GM19238 (cell line): Measurements from ENCODE around the gene GPR107.

ENCODE experiments used
- DNase-seq: peaks from one replicate; pipeline ENCODE4 v3.0.0; 2011; ENCODE audit warnings: low spot score; ENCODE audit not compliant: insufficient read length

The GPR107 gene

DNA sequence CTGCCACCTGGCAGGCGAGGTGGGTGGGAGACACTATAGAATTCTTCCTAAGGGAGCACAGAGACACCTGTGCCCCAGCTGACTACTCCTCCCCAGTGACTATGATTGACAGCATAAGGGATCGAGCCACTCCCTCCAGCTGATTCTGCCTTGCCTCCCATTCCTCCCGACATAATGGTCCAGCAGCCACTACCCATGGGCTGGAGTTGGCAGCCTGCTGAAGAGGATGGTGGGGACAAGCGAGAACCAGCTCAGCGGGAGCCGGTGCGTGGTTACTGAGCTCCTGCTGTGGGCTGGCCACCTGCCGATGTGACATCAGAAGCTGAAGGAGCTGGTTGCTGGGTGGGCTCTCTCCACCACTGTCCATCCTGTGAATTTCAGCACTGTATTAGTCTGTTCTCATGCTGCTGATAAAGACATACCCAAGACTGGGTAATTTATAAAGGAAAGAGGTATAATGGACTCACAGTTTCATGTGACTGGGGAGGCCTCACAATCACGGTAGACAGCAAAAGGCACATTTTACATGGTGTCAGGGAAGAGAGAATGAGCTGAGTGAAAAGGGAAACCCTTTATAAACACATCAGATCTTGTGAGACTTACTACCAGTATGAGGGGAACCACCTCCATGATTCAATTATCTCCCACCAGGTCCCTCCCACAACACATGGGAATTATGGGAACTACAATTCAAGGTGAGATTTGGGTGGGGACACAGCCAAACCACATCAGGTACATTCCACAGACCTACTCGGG is 106.4 kb downstream of the GPR107 start:
- no peak for DNase-seq

GRCh38 chr9:130160862-130161470 is 107.3 kb downstream of the GPR107 start:
- DNase-seq = no peak

DNA sequence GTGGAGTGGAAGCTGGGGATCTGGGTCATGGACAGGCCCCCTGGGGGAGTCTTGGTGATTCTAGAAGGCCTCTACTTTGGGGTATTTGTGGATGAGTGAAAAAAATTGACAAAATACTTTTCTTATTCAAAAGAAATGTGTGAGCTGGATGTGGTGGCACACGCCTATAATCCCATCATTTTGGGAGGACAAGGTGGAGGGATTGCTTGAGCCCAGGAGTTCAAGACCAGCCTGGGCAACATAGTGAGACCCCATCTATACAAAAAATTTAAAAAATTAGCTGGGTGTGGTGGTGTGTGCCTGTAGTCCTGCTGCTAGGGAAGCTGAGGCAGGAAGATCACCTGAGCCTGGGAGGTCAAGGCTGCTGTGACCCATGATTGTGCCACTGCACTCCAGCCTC is 111.9 kb downstream of the GPR107 start:
- no peak for DNase-seq

DNA sequence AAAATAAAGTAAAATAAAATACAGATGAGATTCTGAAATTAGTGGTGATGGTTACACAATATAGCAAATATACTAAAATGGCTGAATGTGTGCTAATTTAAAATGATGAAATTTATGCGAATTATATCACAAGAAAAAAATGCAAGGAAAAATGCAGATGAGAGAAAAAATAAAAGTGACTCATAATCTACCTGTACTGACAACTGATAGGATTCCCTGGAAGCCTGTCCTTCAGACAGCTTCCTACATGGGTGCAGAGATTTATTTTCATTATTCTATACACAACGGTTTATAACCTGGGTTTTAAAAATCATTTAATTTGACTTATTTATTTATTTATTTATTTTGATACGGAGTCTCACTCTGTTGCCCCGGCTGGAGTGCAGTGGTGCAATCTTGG is 112.7 kb downstream of the GPR107 start:
- DNase-seq = no peak

- DNase-seq = no peak
Measured at GRCh38 chr9:130167927-130168326, 114.2 kb downstream of the GPR107 start.

DNA sequence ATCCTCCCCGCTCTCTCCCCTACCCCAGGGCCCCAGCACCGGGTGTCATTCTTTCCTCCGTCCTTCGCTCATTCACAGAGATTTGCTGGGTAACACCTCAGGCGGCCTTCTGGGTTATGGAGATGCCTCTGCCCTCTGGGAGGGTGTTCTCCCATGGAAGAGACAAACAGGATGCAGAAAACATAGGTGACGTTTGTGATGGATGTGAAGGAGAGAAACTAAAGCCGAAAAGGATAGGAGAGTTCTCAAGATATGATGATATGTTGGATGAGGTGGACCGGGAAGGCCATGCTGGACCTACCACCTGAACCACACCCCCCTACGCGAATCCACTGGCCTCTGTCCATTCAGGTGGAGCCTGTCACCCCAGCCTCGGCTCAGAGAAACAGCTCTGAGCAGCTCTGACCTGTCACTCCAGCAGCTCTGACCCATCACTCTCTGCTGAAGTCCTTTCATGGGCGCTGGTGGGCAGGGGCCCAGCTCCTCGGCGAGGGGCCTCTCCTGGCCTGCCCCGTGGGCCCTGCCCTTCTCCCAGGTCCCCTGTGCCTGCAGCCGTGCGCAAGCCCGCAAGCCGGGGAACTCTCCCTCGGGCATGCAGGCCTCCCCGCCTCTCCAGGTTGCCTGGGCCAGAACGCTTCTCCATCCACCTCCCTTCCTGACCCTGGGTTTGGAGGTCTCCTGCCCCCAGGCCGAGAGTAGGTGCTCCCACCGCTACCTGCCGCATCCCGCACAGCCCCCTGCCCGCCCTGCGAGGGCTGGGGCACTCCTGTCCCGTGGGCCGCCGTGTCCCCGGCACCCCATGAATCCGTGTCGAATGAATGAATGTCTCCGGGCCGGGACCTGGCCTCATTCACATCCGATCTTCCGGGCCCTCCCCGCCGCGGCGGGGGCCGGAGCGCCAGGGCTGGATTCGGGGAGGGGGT is 117.8 kb downstream of the GPR107 start:
- no peak for DNase-seq

- DNase-seq = peak; percentile 34
Measured at GRCh38 chr9:130172161-130172857, 118.6 kb downstream of the GPR107 start, which contains the start of gene NCS1. Gene NCS1, plus strand, starts transcription at chr9:130172404. Its CDS starts 260 bp downstream, at chr9:130172664.

DNA sequence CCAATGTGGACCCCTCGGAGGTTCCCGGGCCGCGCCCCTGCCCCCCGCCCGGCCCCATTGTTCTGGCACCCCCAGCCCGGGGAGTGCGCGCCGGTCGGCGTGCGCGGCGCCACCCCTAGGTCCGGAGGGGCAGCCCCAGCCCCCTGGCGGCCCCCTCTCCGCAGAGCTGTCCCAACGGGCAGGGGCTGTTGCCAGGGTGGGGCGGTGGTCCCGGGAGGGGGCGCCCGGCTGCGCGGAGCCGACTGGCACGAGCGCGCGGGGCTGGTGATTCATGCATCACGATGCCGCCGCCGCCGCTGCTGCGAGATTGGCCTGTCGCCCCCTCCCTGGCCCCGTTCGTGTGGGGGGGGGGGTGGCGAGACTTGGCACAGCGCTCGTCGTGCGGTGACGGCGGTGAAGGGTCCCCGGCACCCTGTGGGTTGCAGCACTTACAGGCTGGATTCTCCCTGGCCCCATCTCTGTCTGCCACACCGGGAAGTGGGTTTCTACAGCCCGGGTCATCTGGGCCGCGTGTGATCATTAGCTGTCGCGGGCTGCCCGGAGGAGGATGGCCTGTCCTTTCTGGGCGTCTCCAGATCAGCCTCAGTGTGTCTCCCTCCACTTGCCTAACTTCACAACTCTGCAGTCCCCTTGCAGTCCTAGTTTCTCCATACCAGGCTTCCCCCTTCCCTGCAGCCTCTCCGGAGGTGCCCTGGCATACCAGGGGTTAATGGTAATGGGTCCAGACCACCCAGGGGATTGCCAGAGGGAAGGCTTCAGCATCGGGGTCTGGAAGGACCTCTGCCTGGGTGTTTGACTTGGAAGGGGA is 119.4 kb downstream of the GPR107 start:
- no peak for DNase-seq

DNA sequence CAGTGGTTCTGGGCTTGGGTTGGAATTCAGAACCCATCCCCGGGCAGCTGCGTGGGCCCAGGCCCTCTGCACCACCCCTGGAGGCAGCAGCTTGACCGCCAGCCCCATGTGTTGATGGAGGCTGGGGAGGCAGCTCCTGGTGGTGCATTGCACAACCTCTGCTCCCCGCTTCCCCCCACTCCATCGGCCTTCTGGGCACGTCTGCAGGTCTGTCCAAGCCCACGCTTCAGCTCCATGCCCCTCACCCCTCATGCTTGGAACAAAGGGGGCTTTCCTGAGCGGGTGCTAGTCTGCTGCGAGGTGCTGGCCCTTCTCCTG is 119.9 kb downstream of the GPR107 start:
- DNase-seq = no peak

DNA sequence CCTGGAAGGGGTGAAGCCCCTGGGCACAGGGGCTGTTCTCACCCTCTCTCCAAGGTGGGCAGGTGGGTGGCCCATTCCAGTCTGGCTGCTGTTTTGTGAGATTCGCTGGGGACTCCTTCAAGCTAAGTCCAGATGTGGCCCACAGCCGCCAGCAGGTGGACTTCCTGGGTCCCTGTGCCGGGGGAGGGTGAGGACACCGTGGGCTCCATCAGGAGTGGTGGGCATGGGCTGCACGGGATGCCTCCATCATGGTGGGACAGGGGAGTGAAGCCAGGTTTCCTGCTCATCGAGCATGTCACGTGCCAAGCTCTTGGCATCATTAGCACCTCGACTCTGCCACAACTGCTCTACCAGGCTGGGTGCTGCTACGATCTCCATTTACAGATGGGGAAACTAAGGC is 120.3 kb downstream of the GPR107 start:
- DNase-seq = no peak

DNA sequence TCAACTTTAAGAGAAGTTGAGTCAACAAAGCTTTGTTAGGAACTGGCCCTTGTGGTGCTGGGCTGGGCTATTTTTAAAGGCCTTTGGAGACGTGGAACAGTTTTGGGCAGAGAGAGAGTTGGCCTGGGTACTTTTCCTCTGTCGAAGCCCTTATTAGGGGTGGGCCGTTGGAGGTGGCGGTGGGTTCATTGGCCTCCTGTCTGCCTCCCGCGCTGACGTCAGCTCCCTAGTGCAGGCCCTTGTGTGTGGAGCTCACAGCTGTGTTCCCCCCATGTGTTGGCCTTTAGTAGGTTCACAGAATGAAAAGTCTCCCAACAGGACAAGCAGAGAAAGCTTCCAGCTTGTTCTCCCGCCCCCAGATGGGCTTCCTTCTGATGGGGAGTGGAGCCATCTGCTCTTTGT is 121.2 kb downstream of the GPR107 start:
- DNase-seq = no peak

DNA sequence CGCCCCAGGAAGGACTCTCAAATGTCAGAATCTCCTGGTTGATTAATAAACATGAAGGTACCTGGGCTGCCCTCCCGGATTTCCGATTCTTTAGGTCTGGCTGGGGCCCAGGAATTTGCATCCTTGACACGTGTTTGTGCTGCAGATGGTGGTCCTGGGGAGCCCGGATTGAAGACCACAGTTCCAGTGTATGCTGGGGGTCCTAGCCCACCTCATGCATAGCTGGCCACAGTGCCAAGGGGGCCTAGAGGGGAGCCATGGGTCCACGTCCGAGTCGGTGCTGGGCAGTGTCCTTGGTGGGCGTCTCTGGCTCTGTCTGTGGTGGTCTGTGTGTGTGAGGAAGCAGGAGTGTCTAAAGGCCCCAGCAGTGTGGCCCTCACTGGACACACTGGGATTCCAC is 121.6 kb downstream of the GPR107 start:
- no peak for DNase-seq

DNA sequence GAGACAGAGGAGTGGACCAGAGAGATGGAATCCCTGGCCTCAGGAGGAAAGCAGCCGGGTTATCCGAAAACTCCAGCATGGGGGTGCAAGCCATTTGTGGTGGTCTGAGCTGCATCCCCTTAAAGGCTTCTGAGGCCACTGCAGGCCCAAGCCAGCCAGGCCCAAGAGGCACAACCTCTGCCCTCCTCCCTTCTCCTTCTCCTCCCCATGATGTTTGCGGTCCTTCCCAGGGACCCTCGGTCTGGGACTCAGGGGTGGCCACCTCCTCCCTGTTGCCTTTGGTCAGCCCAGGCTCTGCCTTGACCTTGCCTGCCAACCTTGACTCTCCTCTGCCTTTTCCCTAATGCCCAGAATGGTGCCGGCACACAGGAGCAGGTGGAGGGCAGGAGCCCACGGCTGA is 123.1 kb downstream of the GPR107 start:
- DNase-seq = no peak

DNA sequence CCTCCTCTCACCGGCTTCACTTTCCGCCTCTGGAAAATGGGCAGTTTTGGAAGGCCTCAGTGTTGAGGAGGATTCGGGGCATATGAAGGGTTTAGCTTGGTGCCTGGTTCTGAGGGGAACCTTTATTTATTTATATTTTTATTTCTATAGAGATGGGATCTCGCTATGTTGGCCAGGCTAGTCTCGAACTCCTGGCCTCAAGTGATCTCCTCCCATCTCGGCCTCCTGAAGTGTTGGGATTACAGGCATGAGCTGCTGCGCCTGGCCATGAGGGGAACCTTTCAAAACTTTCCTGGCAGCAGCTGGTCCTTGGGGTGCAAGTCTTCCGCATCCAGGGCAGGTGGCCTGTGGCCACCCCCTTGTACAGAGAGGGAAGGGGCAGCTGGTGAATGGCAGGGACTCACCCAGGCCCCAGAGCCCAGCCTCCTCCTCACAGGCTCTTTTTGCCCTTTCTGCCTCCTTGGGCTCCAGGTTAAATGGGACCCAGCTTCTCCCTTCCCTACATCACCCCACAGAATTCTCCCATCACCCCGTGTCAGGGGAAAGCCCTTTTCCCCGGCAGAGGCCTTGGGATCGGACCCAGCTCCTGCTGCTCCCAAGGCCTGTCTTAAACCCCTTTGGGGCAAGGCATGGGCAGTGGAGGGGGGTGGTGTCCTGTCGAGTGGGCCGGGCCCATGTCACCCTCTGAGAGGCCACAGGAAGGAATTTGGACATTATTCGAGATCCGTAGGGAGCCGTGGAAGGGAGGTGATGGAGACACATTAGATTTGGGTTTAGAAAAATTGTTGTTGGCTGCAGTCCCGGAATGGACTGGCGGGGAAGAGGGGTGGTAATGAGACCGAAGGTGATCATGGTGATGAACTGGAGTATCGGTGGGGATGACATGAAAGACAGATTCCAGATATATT is 124.4 kb downstream of the GPR107 start:
- DNase-seq = no peak

- no peak for DNase-seq
Measured at GRCh38 chr9:130179331-130179907, 125.7 kb downstream of the GPR107 start.

DNA sequence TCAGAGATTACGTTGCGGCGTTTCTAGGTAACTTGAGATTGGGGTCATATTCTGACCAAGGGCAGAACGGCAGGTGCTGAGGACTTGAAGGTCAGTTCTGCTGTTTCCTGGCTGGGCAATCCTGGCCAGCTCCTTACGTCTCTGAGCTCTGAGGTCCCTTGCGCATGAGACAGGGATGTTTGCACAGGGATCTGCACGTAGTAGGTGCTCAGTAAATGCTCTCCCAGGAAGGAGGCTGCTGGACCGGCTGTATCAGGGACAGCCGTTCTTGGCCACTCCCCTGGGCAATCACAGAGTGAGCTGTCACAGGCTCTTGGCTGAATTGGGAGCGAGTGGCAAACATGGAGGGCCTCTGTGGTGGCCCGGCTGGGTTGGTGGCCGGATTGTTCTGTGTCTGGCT is 126.8 kb downstream of the GPR107 start:
- no peak for DNase-seq

DNA sequence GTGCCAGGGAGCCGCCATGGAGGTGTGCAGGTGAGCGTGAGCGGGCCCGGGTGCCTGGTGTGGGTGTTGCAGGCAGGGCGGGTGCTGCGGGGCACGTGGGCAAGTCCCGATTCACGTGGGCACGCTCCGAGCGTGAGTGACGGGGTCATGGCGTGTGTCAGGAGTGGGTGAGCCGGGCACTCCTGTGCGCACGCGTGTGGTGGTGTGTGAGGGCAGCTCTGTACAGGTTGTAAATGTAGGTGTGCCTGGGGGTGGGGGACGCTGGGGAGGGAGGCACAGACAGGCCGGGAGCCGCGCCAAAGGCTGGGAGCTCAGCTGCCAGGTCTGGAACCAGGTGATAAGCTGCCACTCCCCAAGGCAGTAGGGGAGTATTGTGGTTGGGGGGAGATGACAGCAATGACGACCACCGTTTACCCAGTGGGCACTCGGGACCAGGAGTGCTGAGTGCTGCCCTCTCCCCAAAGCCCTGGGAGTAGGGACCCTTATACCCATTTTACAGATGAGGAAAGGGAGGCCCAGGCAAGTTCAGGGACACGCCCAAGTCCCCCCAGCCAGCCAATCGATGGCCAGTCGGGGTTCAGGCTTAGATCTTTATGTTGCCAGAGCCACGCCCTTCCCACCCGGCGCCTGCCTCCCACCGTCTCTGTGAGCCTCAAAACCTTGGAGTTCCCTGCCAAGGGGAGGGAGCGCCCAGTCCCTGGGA is 128.1 kb downstream of the GPR107 start:
- DNase-seq = no peak

- no peak for DNase-seq
Measured at GRCh38 chr9:130182381-130182909, 128.7 kb downstream of the GPR107 start.
